Measurements from ENCODE around the gene VWA2. TPM values are rescaled to one million over a fixed set of nuclear protein-coding genes. Genes with fewer than 3 reads are reported as not detected.
"Not testable (repeated sequence)": the region's sequence is repeated elsewhere in the genome, so short reads cannot be mapped to it uniquely, and the experiment has no call there.

The VWA2 gene
- total RNA-seq, 1 donor from 2014 or later, result not detected

DNA sequence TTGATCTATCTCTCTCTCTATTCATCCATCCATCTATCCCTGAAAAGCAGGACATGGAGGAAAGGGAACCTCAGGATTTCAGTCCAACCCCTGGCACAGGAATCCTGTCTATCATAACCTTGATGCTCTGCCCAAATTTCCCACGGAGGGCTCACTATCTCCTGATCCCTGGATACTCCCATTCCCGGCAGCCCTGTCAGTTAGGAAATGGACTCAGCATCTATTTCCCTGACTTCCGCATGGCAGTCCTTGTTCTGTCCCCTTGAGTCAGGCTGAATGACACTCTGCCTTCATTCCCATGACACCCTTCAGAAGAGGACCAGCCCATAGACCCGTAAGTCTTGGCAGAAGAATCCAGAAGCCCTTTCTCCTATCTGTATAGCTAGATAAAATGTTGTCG lies 77.7 kb downstream of the VWA2 start:
- DNase-seq (ENCODE audit: low read depth in 2 of 2), result no peak

DNA sequence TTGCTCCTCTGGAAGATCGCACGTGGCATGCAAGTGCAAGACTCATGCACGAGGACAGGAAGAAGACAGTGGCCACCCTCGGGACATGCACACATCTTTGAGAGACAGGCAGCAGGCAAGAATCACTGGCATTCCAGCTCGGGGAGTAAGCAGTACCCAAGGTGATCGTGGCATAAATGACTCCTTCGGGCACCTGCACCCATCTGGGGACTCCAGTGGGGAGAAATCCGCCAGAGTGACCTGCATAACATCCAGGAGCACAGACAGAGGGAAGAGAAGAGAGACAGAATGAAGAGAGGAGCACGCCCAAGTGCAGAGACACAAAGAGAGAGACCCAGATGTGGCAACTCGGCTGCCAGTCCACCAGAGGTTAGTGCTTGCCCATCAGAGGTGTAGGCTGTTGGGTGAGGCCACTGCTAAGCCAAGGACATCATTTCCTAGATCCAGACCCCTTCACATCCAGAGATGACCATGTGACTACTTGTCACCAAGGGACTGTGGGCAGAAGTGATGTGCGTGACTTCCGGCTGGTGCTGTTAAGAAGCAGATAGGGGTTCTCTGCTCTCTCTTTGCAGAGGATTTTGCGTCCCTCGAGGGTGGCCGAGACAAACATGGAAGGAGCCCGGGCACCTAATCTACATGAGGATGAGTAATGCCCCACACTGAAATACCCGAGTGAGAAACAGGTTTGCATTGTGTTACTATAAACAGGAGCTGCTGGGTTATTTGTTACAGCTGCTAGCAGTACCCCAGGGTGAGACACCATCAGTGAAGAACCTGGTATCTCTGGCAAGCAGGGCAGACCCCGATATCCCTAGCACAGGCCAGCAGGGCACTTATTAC lies 80.6 kb downstream of the VWA2 start:
- no peak for DNase-seq (ENCODE audit: low read depth in 2 of 2)

- peak in 1 of 2 donors; percentile 18 for DNase-seq (ENCODE audit: low read depth in 2 of 2)
Measured at GRCh38 chr10:114320249-114321116, 81.4 kb downstream of the VWA2 start.

GRCh38 chr10:114322344-114322743 lies 83.3 kb downstream of the VWA2 start:
- DNase-seq (ENCODE audit: low read depth in 2 of 2), result no peak

GRCh38 chr10:114323023-114323422 lies 84.0 kb downstream of the VWA2 start:
- no peak for DNase-seq (ENCODE audit: low read depth in 2 of 2)

DNA sequence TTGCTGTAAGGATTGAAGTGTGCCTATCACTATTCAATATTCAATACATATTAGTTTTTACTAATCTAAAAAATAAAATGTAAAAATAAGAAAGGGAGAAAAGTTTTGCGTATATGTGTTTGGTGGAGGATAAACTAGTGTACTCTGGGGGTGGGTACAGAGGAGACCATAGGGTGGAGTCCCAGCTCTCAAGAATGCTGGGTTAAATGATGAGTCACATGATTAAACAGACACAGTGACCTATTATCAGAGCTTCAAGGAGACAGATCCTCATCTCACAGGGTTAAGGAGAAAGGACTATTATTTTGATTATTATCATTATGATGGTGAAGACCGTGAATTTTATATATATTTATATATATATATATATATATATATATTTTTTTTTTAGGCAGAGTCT lies 87.7 kb downstream of the VWA2 start:
- DNase-seq (ENCODE audit: low read depth in 2 of 2), result no peak

DNA sequence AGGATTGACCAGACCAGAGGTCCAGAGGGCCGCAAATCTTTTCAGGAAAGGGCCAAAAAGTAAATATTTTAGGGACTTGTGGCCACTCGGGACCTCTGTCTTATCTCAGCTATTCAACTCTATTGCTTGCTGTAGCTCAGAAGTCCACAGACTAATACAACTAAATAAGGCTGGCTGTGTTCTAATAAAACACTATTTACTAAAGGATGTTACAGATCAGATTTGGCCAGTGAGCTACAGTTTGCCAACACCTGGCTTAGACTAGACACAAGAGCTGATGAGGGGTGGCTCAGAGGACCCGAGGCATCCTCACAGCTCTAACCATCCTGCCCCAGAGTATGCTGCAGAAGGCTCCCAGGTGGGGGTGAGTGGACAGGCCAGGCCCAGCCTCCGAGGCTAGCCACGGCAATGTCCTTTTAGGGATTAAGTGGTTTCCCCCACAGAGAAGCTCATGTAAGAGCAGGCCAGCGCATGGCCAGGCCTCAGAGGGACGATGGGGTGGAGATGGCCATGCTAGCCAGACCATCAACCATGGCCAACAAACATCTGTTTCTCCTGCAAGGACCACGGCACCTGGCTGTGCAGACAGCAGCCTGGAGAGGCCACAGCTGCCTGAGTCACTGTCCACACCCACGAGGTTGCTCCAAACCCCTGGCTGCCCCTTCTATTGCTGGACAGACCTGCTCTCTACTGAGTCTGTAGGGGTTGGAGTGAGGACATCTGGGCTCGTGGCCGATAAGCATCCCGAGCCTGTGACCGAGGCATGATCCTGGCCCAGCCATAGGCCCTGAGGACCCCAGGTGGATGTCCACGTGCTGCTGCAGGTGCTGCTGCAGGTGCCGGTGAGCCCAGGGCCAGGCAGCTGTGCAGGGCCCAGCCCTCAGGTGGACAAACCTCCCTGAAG lies 88.7 kb downstream of the VWA2 start:
- DNase-seq (ENCODE audit: low read depth in 2 of 2), result no peak

GRCh38 chr10:114328441-114328812 lies 89.4 kb downstream of the VWA2 start:
- DNase-seq (ENCODE audit: low read depth in 2 of 2), result no peak

DNA sequence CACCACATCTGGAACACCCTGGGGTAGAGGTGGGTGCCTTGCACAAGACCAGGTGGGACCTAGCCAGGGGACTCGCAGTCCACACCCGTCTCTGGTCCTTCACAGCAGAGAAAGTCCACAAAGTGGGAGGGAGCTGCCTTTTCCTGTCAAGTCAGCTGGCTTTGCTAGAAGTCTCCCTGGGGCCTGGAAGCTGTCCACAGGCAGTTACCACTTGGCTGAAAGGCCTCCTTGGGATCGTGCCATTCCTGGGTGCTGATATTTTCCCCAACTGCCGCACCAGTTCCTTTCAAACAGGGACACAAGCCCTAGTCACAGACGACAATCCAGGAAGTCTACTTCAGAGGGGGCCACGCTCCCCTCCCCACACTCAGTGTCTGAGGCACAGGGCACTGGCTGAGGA lies 89.8 kb downstream of the VWA2 start:
- no peak for DNase-seq (ENCODE audit: low read depth in 2 of 2)

DNA sequence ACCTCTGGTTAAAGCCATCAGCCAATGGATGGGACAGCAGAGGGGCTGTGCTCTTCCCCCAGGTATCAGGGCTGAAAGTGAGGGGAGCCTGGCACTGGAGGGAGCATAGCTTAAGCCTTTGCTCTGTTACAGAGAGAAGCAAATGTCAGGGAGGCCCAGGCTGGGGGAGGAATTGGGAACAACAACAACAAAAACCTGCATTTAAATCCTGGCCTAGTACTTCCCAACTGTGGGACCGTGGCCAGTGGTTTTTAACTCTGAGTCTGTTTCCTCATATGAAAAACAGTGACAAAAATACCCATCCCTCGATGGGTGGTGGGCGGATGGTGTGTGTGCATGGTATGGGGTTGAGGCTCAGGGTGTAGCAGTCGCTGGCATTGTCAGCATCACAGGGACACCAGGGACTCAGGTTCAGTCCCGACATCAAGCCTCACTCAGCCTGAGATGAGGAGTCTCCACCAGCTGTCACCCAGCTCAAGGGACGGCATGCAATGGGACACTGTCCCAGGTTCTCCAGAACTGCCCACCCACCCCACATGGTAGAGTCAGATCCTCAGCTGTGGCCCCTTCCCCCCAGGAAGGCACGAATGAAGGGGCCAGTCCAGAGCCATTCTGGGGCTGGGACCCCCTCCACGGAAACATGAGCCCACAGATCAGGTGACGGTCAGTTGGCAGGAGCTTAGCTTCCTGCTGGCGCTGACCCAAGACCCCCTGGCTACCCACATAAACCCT lies 90.7 kb downstream of the VWA2 start:
- no peak for DNase-seq (ENCODE audit: low read depth in 2 of 2)

DNA sequence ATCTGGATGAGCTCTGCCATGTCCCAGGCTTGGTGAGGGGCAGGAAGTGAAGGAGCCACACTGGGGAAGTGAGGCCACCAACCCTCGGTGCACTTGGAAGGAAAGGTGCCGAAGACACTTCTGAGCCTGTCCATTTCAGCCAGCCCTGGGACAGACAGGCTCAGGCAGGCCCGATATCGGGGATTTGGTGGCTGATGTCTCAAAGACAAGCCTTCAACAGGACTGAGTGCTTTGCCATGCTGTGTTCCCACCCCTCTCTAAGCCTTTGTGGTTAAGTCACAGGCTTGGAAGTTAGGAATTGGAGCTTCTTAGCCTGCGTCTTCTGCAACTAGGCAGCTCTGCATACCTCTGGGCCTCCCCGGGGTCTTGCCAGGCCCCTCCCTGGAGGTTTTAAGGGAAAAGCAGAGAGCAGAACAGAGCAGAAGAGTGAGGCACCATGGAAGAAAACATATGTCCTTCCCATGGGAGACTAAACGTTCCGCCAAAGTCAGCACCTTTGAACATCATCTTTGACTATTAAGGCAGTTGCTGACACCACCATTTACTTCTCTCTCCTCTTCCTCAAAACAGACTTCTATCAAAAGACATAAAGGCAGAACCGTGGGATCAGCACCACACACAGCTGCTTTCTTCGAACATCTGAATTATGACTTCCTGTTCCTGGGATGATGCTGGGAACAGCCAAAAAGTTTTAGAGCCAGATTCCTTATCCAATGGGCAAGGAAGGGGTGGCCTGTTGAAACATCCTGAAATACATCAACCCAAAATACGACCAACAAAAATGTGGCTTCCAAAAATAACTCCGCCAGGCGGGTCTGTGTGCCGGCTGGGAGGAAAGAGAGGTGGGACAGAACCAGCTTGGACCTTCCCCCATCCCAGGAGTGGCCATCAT lies 93.5 kb downstream of the VWA2 start:
- no peak for DNase-seq (ENCODE audit: low read depth in 2 of 2)

DNA sequence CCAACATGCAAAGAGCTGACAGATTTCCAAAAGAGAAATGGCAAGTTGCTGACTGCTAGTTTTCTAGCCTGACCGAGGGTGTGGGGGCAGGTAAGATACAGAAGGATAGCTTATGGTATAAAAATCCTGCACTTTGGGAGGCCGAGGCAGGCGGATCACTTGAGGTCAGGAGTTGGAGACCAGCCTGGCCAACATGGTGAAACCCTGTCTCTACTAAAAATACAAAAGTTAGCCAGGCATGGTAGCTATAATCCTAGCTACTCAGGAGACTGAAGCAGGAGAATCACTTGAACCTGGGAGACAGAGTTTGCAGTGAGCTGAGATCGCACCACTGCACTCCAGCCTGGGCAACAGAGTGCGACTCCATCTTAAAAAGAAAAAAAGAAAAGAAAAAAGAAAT lies 94.4 kb downstream of the VWA2 start:
- not testable (repeated sequence) for DNase-seq (ENCODE audit: low read depth in 2 of 2)

- DNase-seq (ENCODE audit: low read depth in 2 of 2), result no peak
Measured at GRCh38 chr10:114334301-114334700, 95.2 kb downstream of the VWA2 start.

DNA sequence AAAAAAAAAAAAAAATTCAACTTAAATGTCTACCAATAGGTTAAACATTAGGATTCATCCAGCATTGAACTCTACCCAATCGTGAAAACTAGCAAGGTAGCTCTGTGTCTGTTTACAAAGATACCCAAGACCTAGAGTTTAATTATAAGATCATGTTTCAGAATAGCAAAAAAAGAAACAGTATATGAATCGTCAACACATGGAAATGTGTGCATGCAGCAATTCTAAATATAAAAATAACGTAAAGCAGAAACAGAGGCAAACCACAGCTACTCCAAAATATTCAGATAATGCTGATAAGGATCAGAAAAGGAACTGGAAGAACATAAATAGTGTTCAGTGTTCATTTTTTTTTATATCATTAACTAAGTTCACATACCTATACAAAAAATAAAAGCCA lies 96.6 kb downstream of the VWA2 start:
- DNase-seq (ENCODE audit: low read depth in 2 of 2), result no peak

GRCh38 chr10:114336823-114337509 lies 97.9 kb downstream of the VWA2 start:
- no peak for DNase-seq (ENCODE audit: low read depth in 2 of 2)

DNA sequence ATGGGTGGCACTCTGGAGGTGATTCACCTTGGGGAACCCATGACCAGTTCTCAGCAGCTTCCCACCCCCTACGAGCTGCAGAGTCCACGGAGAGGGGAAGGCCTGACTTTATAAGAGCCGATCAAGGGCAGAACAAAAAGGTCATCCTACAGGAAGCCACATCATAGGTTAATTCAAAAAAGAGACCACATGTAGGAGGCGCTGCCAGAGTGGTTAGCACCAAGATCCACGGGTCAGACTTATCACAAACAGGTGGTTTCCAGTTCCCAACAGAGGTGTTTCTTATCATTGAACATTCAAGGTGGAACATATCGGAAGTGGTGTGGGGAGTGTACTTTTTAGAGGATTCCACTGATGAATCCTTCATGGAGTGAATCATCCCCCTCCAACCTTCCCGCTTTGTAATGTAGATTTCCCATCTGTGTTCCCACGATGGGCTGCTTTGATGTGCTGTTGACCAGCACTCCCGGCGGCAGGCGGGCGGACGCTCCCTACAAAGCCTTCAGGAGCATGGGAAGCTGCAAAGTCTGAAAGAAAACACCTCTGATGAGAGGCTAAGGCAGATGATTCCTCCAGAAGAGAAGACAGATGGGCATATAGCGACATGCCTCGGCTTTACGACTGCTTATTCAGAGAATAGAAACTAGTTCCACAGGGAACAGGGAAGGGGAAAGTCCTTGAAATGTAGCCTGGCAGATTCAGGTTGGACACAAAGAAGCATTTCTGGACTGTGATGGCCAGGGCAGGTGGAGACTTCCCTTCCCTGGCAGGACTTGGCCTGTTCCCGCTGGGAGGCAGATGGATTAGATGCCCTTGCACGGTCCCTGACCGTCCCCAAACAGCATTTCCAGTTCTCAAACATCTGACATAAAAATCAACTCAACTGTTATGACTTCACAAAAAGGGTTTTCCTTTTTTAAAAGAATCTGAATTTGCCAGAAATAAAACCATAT lies 98.7 kb downstream of the VWA2 start:
- DNase-seq (ENCODE audit: low read depth in 2 of 2), result no peak

- no peak for DNase-seq (ENCODE audit: low read depth in 2 of 2)
Measured at GRCh38 chr10:114340816-114341215, 101.8 kb downstream of the VWA2 start.

Data from dermis microvascular lymphatic vessel endothelial cell (primary cell).